ENCODE measurements around the gene MIEN1.
"Not testable (repeated sequence)": the region's sequence is repeated elsewhere in the genome, so short reads cannot be mapped to it uniquely, and the experiment has no call there.

Gene MIEN1

GRCh38 chr17:39755554-39756379 is 25.4 kb upstream of the MIEN1 start:
- no peak for DNase-seq (ENCODE audit: low spot score)

GRCh38 chr17:39754958-39755553 is 24.7 kb upstream of the MIEN1 start:
- no peak for DNase-seq (ENCODE audit: low spot score)

GRCh38 chr17:39754161-39754957 is 24.0 kb upstream of the MIEN1 start:
- DNase-seq (ENCODE audit: low spot score): peak; percentile 99

GRCh38 chr17:39753514-39754160 is 23.3 kb upstream of the MIEN1 start:
- DNase-seq (ENCODE audit: low spot score): peak; percentile 60

- no peak for DNase-seq (ENCODE audit: low spot score)
These were observed 22.0 kb upstream of the MIEN1 start for GRCh38 chr17:39752241-39752881.

- DNase-seq (ENCODE audit: low spot score): no peak
These were observed 21.3 kb upstream of the MIEN1 start for GRCh38 chr17:39751637-39752036.

GRCh38 chr17:39751016-39751543 is 20.7 kb upstream of the MIEN1 start:
- DNase-seq (ENCODE audit: low spot score): no peak

GRCh38 chr17:39750131-39751015 is 20.0 kb upstream of the MIEN1 start:
- DNase-seq (ENCODE audit: low spot score): no peak

- DNase-seq (ENCODE audit: low spot score): not testable (repeated sequence)
These were observed 18.2 kb upstream of the MIEN1 start for GRCh38 chr17:39748444-39749034.

- no peak for DNase-seq (ENCODE audit: low spot score)
These were observed 17.4 kb upstream of the MIEN1 start for GRCh38 chr17:39747745-39748144.

- no peak for DNase-seq (ENCODE audit: low spot score)
These were observed 15.8 kb upstream of the MIEN1 start for GRCh38 chr17:39746145-39746461.

GRCh38 chr17:39745335-39746144 is 15.2 kb upstream of the MIEN1 start:
- DNase-seq (ENCODE audit: low spot score): no peak

- no peak for DNase-seq (ENCODE audit: low spot score)
These were observed 14.5 kb upstream of the MIEN1 start for GRCh38 chr17:39744836-39745215.

GRCh38 chr17:39744075-39744835 is 13.9 kb upstream of the MIEN1 start:
- no peak for DNase-seq (ENCODE audit: low spot score)

GRCh38 chr17:39742856-39743436 is 12.6 kb upstream of the MIEN1 start:
- DNase-seq (ENCODE audit: low spot score): no peak

GRCh38 chr17:39742126-39742855 is 12.0 kb upstream of the MIEN1 start:
- no peak for DNase-seq (ENCODE audit: low spot score)

- DNase-seq (ENCODE audit: low spot score): peak; percentile 61
These were observed 10.2 kb upstream of the MIEN1 start for GRCh38 chr17:39740357-39741111.

All from hepatic stellate cell (primary cell).